IMR-90 (cell line): ENCODE data around the gene ARMH2. TPM values are rescaled to one million over a fixed set of nuclear protein-coding genes. Genes with fewer than 3 reads are reported as not detected.

ENCODE experiments used
- ATAC-seq: fragments of 200-7000 bp; cut with Tn5 transposase; 2 replicates; pipeline ENCODE4 v1.9.1; 2020; ENCODE audit warnings: low read depth, mild to moderate bottlenecking, moderate library complexity
- BruUV-seq: library from RNA; stranded (reverse); fragments of 400-500 nt; replicated peaks from 2 replicates; lab custom pipeline; 2021; lab: Mats Ljungman, UMichigan
- CTCF ChIA-PET: fragments of 300-600 bp; formaldehyde crosslinking; extraction: SDS; loops from one replicate; lab custom pipeline; 2021; ENCODE audit warnings: antibody characterized with exemption; lab: Yijun Ruan, JAX
- POLR2A ChIA-PET: fragments of 300-600 bp; sonication (Branson Sonifier 250); formaldehyde crosslinking; loops from one replicate; lab custom pipeline; 2022; ENCODE audit warnings: antibody characterized with exemption; ENCODE audit not compliant: unreplicated experiment; lab: Charles Lee
- DNase-seq: peaks from one replicate; pipeline ENCODE4 v3.0.0; 2013
- H2AFZ ChIP-seq: replicated peaks from 2 replicates; pipeline ENCODE3; 2013; ENCODE audit warnings: low read length, mild to moderate bottlenecking; ENCODE audit not compliant: poor library complexity
- H2AK5ac ChIP-seq: 2 replicates; pipeline ENCODE4 v1.6.1; 2013; ENCODE audit warnings: low read depth, low read length, inconsistent platforms
- H2AK9ac ChIP-seq: replicated peaks from 2 replicates; pipeline ENCODE3; 2013; ENCODE audit warnings: mild to moderate bottlenecking, low read depth, low read length, moderate library complexity; ENCODE audit not compliant: poor library complexity
- H2BK120ac ChIP-seq: 2 replicates; pipeline ENCODE4 v1.6.1; 2013; ENCODE audit warnings: low read depth, low read length, inconsistent platforms
- H2BK15ac ChIP-seq: 3 replicates; pipeline ENCODE4 v1.6.1; 2013; ENCODE audit warnings: low read depth, low read length, inconsistent platforms
- H2BK20ac ChIP-seq: 2 replicates; pipeline ENCODE4 v1.6.1; 2013; ENCODE audit warnings: low read depth, mild to moderate bottlenecking, inconsistent platforms, low read length, moderate library complexity
- H2BK5ac ChIP-seq: 2 replicates; pipeline ENCODE4 v1.6.1; 2013; ENCODE audit warnings: mild to moderate bottlenecking, low read depth, low read length, inconsistent platforms; ENCODE audit not compliant: poor library complexity, severe bottlenecking
- H3K14ac ChIP-seq: replicated peaks from 2 replicates; pipeline ENCODE4 v1.6.1; 2013; ENCODE audit warnings: low read depth, low read length, inconsistent platforms
- H3K18ac ChIP-seq: 2 replicates; pipeline ENCODE4 v1.6.1; 2013; ENCODE audit warnings: low read depth, low read length, control low read depth
- H3K23ac ChIP-seq: 2 replicates; pipeline ENCODE4 v1.6.1; 2013; ENCODE audit warnings: low read depth, low read length, inconsistent platforms
- H3K27ac ChIP-seq: 2 replicates; pipeline ENCODE4 v1.5.1; 2013; ENCODE audit warnings: mild to moderate bottlenecking, control low read depth, low read length; ENCODE audit not compliant: insufficient read depth
- H3K27me3 ChIP-seq: 2 replicates; pipeline ENCODE4 v1.6.1; 2013; ENCODE audit warnings: low read length; ENCODE audit not compliant: control insufficient read depth, insufficient read depth
- H3K36me3 ChIP-seq: 2 replicates; pipeline ENCODE4 v1.6.1; 2013; ENCODE audit warnings: low read length, mixed read lengths; ENCODE audit not compliant: control insufficient read depth, insufficient read depth
- H3K4ac ChIP-seq: 2 replicates; pipeline ENCODE4 v1.6.1; 2013; ENCODE audit warnings: low read depth, low read length, inconsistent platforms
- H3K4me1 ChIP-seq: 2 replicates; pipeline ENCODE4 v1.6.1; 2013; ENCODE audit warnings: low read length, mixed read lengths; ENCODE audit not compliant: control insufficient read depth, insufficient read depth
- H3K4me2 ChIP-seq: 2 replicates; pipeline ENCODE4 v1.6.1; 2013; ENCODE audit warnings: low read depth, mild to moderate bottlenecking, control low read depth, low read length, moderate library complexity
- H3K4me3 ChIP-seq: 2 replicates; pipeline ENCODE4 v1.5.1; 2013; ENCODE audit warnings: low read depth, mild to moderate bottlenecking, control low read depth, low read length, moderate library complexity; ENCODE audit not compliant: insufficient read depth
- H3K56ac ChIP-seq: 2 replicates; pipeline ENCODE4 v1.6.1; 2013; ENCODE audit warnings: low read length, inconsistent platforms; ENCODE audit not compliant: insufficient read depth; ENCODE audit errors: extremely low read depth
- H3K79me1 ChIP-seq, 2 experiments: 2 replicates each; pipeline ENCODE4 v1.6.1; 2013; ENCODE audit warnings: low read length in 2 of 2, inconsistent platforms in 1 of 2, low read depth in 1 of 2
- H3K9ac ChIP-seq: 2 replicates; pipeline ENCODE4 v1.6.1; 2013; ENCODE audit warnings: low read depth, low read length, control low read depth
- H3K9me1 ChIP-seq: 2 replicates; pipeline ENCODE4 v1.6.1; 2013; ENCODE audit warnings: low read length, inconsistent platforms; ENCODE audit not compliant: insufficient read depth
- H3K9me3 ChIP-seq: 2 replicates; pipeline ENCODE4 v1.6.1; 2013; ENCODE audit warnings: low read length; ENCODE audit not compliant: control insufficient read depth, insufficient read depth
- H4K20me1 ChIP-seq: 2 replicates; pipeline ENCODE4 v1.6.1; 2013; ENCODE audit warnings: low read length, inconsistent platforms; ENCODE audit not compliant: insufficient read depth
- H4K5ac ChIP-seq: 2 replicates; pipeline ENCODE4 v1.6.1; 2013; ENCODE audit warnings: mild to moderate bottlenecking, low read depth, low read length, control low read depth
- H4K8ac ChIP-seq, 2 experiments: 2 replicates each; pipeline ENCODE4 v1.6.1; 2013; ENCODE audit warnings: low read depth in 2 of 2, low read length in 2 of 2, control low read depth in 1 of 2, inconsistent platforms in 1 of 2
- H4K91ac ChIP-seq: 2 replicates; pipeline ENCODE4 v1.6.1; 2013; ENCODE audit warnings: low read depth, low read length, inconsistent platforms; ENCODE audit not compliant: insufficient read depth
- CEBPB ChIP-seq: IDR thresholded peaks from 2 replicates; pipeline ENCODE4 v1.6.1; 2012; ENCODE audit warnings: low read depth, low read length, improper control_type of control experiment
- CHD1 ChIP-seq: IDR thresholded peaks from 2 replicates; pipeline ENCODE4 v1.6.1; 2012; ENCODE audit warnings: low read depth, low read length, improper control_type of control experiment
- FOS ChIP-seq: fragments of 150-350 bp; IDR thresholded peaks from 2 replicates; pipeline ENCODE4 v1.6.1; 2016; ENCODE audit warnings: low read depth, low read length
- MAFK ChIP-seq: IDR thresholded peaks from 2 replicates; pipeline ENCODE4 v1.6.1; 2012; ENCODE audit warnings: low read depth, low read length, improper control_type of control experiment
- RFX5 ChIP-seq: IDR thresholded peaks from 2 replicates; pipeline ENCODE4 v1.8.0; 2012; ENCODE audit warnings: low read depth, mild to moderate bottlenecking, low read length, moderate library complexity
- SMC3 ChIP-seq: fragments of 150-350 bp; IDR thresholded peaks from 2 replicates; pipeline ENCODE4 v1.6.1; 2016; ENCODE audit warnings: low read depth, mild to moderate bottlenecking, antibody characterized with exemption, low read length, moderate library complexity
- WGBS, 2 experiments: methylation state at CpG; one replicate each; pipeline versions ENCODE4 v1.1.5 to v1.1.7; 2013; ENCODE audit warnings: missing lambda C conversion rate in 2 of 2; ENCODE audit not compliant: insufficient read length in 1 of 2; ENCODE audit errors: extremely low coverage in 2 of 2; 5-methylcytosine and 5-hydroxymethylcytosine counted together
- dilution Hi-C: fragments of 300-500 bp; cut with HindIII; formaldehyde crosslinking; loops from one replicate; pipeline ENCODE4 v1.14.3; 2018; ENCODE audit warnings: low sequenced_read_pairs; ENCODE audit not compliant: unreplicated experiment
- in situ Hi-C: fragments of 300-500 bp; cut with MboI; formaldehyde crosslinking; loops from 3 replicates; pipeline ENCODE4 v1.14.3; 2019; ENCODE audit warnings: low sequenced_read_pairs, inconsistent platforms, mixed read lengths
- intact Hi-C: fragments of 100-400 bp; cut with micrococcal nuclease; formaldehyde crosslinking; loops from 2 replicates; pipeline ENCODE4 v1.10.0; 2022
- polyA plus RNA-seq, 3 experiments: library from polyadenylated mRNA; depleted of rRNA; stranded (reverse); fragments of >200 nt; gene quantifications; 2 replicates each; pipeline ENCODE4 v1.2.3, GENCODE V29; 2012; ENCODE audit warnings: low replicate concordance in 1 of 3
- total RNA-seq: library from RNA; depleted of rRNA; stranded (reverse); fragments of >200 nt; gene quantifications from 2 replicates; pipeline ENCODE4 v1.2.3, GENCODE V29; 2012
- TF ChIP-seq, protein P1 (sequence below): conservative IDR thresholded peaks from 2 replicates; pipeline ENCODE4 v1.5.1; 2012; ENCODE audit warnings: mild to moderate bottlenecking, low read depth, low read length, improper control_type of control experiment

The ARMH2 gene
- total and polyA plus RNA-seq, 2 of the 4 experiments (the other 2 are of a cell fraction) = not detected

DNA sequence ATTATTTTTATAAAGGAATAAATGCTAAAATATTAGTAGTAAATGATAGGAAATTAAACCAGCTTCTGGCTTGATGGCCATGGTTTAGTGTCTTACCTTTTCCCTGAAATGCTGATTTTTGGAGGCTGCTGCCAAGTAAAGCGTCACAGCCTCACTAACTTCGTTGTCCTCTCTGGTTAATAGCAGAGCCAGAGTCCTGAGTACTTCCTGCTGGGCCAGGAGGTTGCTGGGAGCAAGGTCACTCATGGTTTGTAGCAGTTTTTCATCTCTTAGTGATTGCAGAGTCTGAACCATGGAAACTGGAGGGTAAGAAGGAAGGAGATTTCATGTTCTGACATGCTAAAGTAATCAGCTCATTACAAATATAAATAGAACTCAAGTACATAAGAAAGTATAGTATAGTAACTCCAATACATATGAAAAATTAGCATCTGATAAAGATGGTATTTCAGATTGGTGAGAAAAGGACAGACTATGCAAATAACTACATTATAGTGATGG is 26.5 kb upstream of the ARMH2 start:
- Histone ChIP-seq H3K4me1 (peaks cover 7% of the 10 kb centered on the region), H3K4me2 (no peak overlapping the region), H3K36me3 (peaks cover 10% of the 10 kb centered on the region; the same call in 1 of the 2 replicates), H4K8ac (no peak overlapping the region), H2AK9ac (no peak overlapping the region), H2AFZ (no peak overlapping the region), H3K4ac (no peak overlapping the region), H3K56ac (no peak overlapping the region), H3K27me3 (no peaks in the 10 kb centered on the region), H3K27ac (no peak overlapping the region), H3K4me3 (no peak overlapping the region), H2BK120ac (no peak overlapping the region), H2BK20ac (no peak overlapping the region), H4K20me1 (no peaks in the 10 kb centered on the region), H3K9me3 (no peaks in the 10 kb centered on the region), H2BK5ac (no peak overlapping the region), H3K9ac (no peak overlapping the region), H3K18ac (0 out of 2 replicates have a peak overlapping the region, but pooled peaks have one; percentile 18), H4K5ac (no peak overlapping the region), H2BK15ac (no peak overlapping the region), H3K79me1 (no peaks in the 10 kb centered on the region), H3K14ac (no peak overlapping the region), H4K91ac (no peak overlapping the region), H2AK5ac (peak overlapping the region; percentile 15; the same call in 1 of the 2 replicates), H3K9me1 (0 out of 2 replicates have a peak, but pooled peaks cover 2% of the 10 kb centered on the region), H3K23ac (no peak overlapping the region)
- no TSS peak for BruUV-seq
- dilution Hi-C loops (loop anchor here (25.0 kb wide), 1 partner anchor 262 kb away; no protein-coding TSS in a partner anchor), in situ Hi-C loops (no loop called here), intact Hi-C loops (no loop called here)
- WGBS, 2 experiments = no CpG with 5 or more reads among the region's 2 CpGs
- ATAC-seq (no peak), DNase-seq (no peak)
- TF ChIP-seq CHD1 (no peak), CEBPB (no peak), RFX5 (no peak), MAFK (no peak), FOS (no peak), SMC3 (no peak)
- TF ChIP-seq, protein P1, sequence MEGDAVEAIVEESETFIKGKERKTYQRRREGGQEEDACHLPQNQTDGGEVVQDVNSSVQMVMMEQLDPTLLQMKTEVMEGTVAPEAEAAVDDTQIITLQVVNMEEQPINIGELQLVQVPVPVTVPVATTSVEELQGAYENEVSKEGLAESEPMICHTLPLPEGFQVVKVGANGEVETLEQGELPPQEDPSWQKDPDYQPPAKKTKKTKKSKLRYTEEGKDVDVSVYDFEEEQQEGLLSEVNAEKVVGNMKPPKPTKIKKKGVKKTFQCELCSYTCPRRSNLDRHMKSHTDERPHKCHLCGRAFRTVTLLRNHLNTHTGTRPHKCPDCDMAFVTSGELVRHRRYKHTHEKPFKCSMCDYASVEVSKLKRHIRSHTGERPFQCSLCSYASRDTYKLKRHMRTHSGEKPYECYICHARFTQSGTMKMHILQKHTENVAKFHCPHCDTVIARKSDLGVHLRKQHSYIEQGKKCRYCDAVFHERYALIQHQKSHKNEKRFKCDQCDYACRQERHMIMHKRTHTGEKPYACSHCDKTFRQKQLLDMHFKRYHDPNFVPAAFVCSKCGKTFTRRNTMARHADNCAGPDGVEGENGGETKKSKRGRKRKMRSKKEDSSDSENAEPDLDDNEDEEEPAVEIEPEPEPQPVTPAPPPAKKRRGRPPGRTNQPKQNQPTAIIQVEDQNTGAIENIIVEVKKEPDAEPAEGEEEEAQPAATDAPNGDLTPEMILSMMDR = no peak
- CTCF ChIA-PET = no interaction called here
- POLR2A ChIA-PET = no interaction called here
